GM23338 (cell line): Measurements from ENCODE around the gene TP73. TPM values are rescaled to one million over a fixed set of nuclear protein-coding genes. Genes with fewer than 3 reads are reported as not detected.
A peak's percentile ranks its signal among the peaks of the same experiment; 100 is the strongest.

Source experiments
- ATAC-seq: fragments of 200-7000 bp; cut with Tn5 transposase; 3 replicates; pipeline ENCODE4 v1.9.1; 2020
- DNase-seq: peaks from one replicate; pipeline ENCODE4 v3.0.0-alpha.2; 2015; ENCODE audit warnings: low spot score
- H2AFZ ChIP-seq: fragments of 200-600 bp; sonication (generic); 2 replicates; pipeline ENCODE4 v1.8.0; 2016; ENCODE audit warnings: antibody characterized with exemption, mild to moderate bottlenecking, moderate library complexity
- H3F3A ChIP-seq: fragments of 200-600 bp; sonication (generic); replicated peaks from 2 replicates; pipeline ENCODE4 v1.8.0; 2017; ENCODE audit warnings: antibody characterized with exemption, mixed run types, low read depth
- H3K27ac ChIP-seq: fragments of 200-600 bp; sonication (generic); 2 replicates; pipeline ENCODE4 v1.6.1; 2016; ENCODE audit warnings: low read depth
- H3K27me3 ChIP-seq: fragments of 200-600 bp; sonication (generic); 2 replicates; pipeline ENCODE4 v1.8.0; 2016; ENCODE audit warnings: mild to moderate bottlenecking, mixed run types, moderate library complexity; ENCODE audit not compliant: insufficient read depth
- H3K36me3 ChIP-seq: fragments of 200-600 bp; sonication (generic); 2 replicates; pipeline ENCODE4 v1.8.0; 2016; ENCODE audit warnings: mild to moderate bottlenecking; ENCODE audit not compliant: insufficient read depth
- H3K4me1 ChIP-seq: fragments of 200-600 bp; sonication (generic); 2 replicates; pipeline ENCODE4 v1.8.0; 2016; ENCODE audit warnings: mild to moderate bottlenecking, moderate library complexity; ENCODE audit not compliant: insufficient read depth
- H3K4me2 ChIP-seq: fragments of 200-600 bp; sonication (generic); 2 replicates; pipeline ENCODE4 v1.7.1; 2017; ENCODE audit warnings: mixed run types
- H3K4me3 ChIP-seq: fragments of 200-600 bp; sonication (generic); 2 replicates; pipeline ENCODE4 v1.6.1; 2016; ENCODE audit warnings: mixed run types
- H3K79me2 ChIP-seq: fragments of 200-600 bp; sonication (generic); replicated peaks from 2 replicates; pipeline ENCODE4 v1.8.0; 2017; ENCODE audit warnings: mild to moderate bottlenecking; ENCODE audit not compliant: insufficient read depth
- H3K9me2 ChIP-seq: fragments of 200-600 bp; sonication (generic); 2 replicates; pipeline ENCODE4 v1.8.0; 2017; ENCODE audit not compliant: insufficient read depth
- H4K20me1 ChIP-seq: fragments of 200-600 bp; sonication (generic); replicated peaks from 2 replicates; pipeline ENCODE4 v1.8.0; 2017; ENCODE audit warnings: mild to moderate bottlenecking; ENCODE audit not compliant: insufficient read depth
- H3K27ac Mint-ChIP-seq: 2 replicates; pipeline ENCODE4 v1.8.0; 2020; ENCODE audit warnings: inconsistent platforms, mild to moderate bottlenecking, moderate library complexity, mixed read lengths
- H3K27me3 Mint-ChIP-seq: 3 replicates; pipeline ENCODE4 v1.8.0; 2022; ENCODE audit warnings: low read depth, mild to moderate bottlenecking, moderate library complexity, mixed read lengths, inconsistent platforms; ENCODE audit not compliant: insufficient read depth, poor library complexity
- H3K36me3 Mint-ChIP-seq: 3 replicates; pipeline ENCODE4 v1.8.0; 2021; ENCODE audit warnings: low read depth, mild to moderate bottlenecking, inconsistent platforms, moderate library complexity, mixed read lengths
- H3K4me1 Mint-ChIP-seq: 3 replicates; pipeline ENCODE4 v1.8.0; 2020; ENCODE audit warnings: mild to moderate bottlenecking, inconsistent platforms, mixed read lengths
- H3K4me3 Mint-ChIP-seq: 3 replicates; pipeline ENCODE4 v1.8.0; 2021; ENCODE audit warnings: moderate library complexity, mild to moderate bottlenecking, inconsistent platforms, mixed read lengths
- H3K9me3 Mint-ChIP-seq: 3 replicates; pipeline ENCODE4 v1.8.0; 2020; ENCODE audit warnings: moderate library complexity, mild to moderate bottlenecking, inconsistent platforms, mixed read lengths
- EZH2phosphoT487 ChIP-seq: fragments of 200-600 bp; sonication (generic); IDR thresholded peaks from one replicate; pipeline ENCODE4 v1.8.1; 2018; ENCODE audit warnings: antibody characterized with exemption; ENCODE audit not compliant: unreplicated experiment
- ZNF462 ChIP-seq: fragments of 250-450 bp; sonication (Bioruptor Pico); IDR thresholded peaks from 2 replicates; pipeline ENCODE4 v1.5.0; 2020; ENCODE audit warnings: mild to moderate bottlenecking, moderate library complexity
- polyA plus RNA-seq: library from polyadenylated mRNA; unstranded; fragments of >200 nt; fragmentation: Nextera tagmentation; extraction: Ambion mirVana; gene quantifications from 2 replicates; pipeline ENCODE4 v1.2.1, GENCODE V29; 2016
- total RNA-seq: library from RNA; depleted of rRNA; stranded (reverse); fragments of >200 nt; shearing (Covaris generic); gene quantifications from 2 replicates; pipeline ENCODE4 v1.2.3, GENCODE V29; 2014

Gene TP73
- total and polyA plus RNA-seq, 2 experiments from 2014 or later: 1.4 to 3.4 TPM

GRCh38 chr1:3608154-3608553 is 44.2 kb upstream of the TP73 start:
- Histone ChIP-seq H3F3A (no peaks in the 10 kb centered on the region), H3K27ac (no peak overlapping the region), H2AFZ (no peak overlapping the region), H4K20me1 (no peaks in the 10 kb centered on the region; the same call in 1 of the 2 replicates), H3K79me2 (0 out of 2 replicates have a peak, but pooled peaks cover 15% of the 10 kb centered on the region), H3K4me2 (no peak overlapping the region), H3K4me3 (no peak overlapping the region), H3K4me1 (peaks cover 5% of the 10 kb centered on the region; the same call in 1 of the 2 replicates), H3K27me3 (peaks cover 13% of the 10 kb centered on the region), H3K9me2 (no peaks in the 10 kb centered on the region), H3K36me3 (no peaks in the 10 kb centered on the region)
- Mint-ChIP-seq H3K4me3 (no peak overlapping the region), H3K4me1 (peaks cover 20% of the 10 kb centered on the region), H3K27me3 (peaks cover 21% of the 10 kb centered on the region), H3K9me3 (no peaks in the 10 kb centered on the region), H3K36me3 (no peaks in the 10 kb centered on the region), H3K27ac (no peak overlapping the region)
- no peak for DNase-seq
- no peak for TF ChIP-seq ZNF462 (CRISPR knock-in tag)
- ATAC-seq: no peak

GRCh38 chr1:3609016-3609768 is 43.1 kb upstream of the TP73 start:
- no peaks in the 10 kb centered on the region for H3K9me3 Mint-ChIP-seq
- H3K4me1 Mint-ChIP-seq: peaks cover 31% of the 10 kb centered on the region
- Histone ChIP-seq H4K20me1 (no peaks in the 10 kb centered on the region; the same call in 1 of the 2 replicates), H3K4me1 (peaks cover 9% of the 10 kb centered on the region; the same call in 1 of the 2 replicates), H3K79me2 (0 out of 2 replicates have a peak, but pooled peaks cover 15% of the 10 kb centered on the region), H2AFZ (no peak overlapping the region), H3K27me3 (peaks cover 15% of the 10 kb centered on the region), H3K9me2 (no peaks in the 10 kb centered on the region), H3K4me2 (0 out of 2 replicates have a peak overlapping the region, but pooled peaks have one; percentile 93), H3K4me3 (no peak overlapping the region), H3K27ac (no peak overlapping the region), H3K36me3 (no peaks in the 10 kb centered on the region), H3F3A (no peaks in the 10 kb centered on the region)
- no peaks in the 10 kb centered on the region for H3K36me3 Mint-ChIP-seq
- H3K27me3 Mint-ChIP-seq: peaks cover 28% of the 10 kb centered on the region
- ATAC-seq: no peak
- DNase-seq: no peak
- H3K4me3 Mint-ChIP-seq: peak overlapping the region; percentile 26; the same call in 1 of the 3 replicates
- no peak overlapping the region for H3K27ac Mint-ChIP-seq
- TF ChIP-seq EZH2phosphoT487: no peak
- TF ChIP-seq ZNF462 (CRISPR knock-in tag): no peak
